Osteoblast (primary cell): ENCODE results near the gene FMN1. TPM values are rescaled to one million over a fixed set of nuclear protein-coding genes. Genes with fewer than 3 reads are reported as not detected.

Experiments
- DNase-seq: peaks from one replicate; pipeline ENCODE4 v3.0.0; 2011; ENCODE audit warnings: low spot score, mixed read lengths; ENCODE audit not compliant: insufficient read length; ENCODE audit errors: missing footprints
- H2AFZ ChIP-seq: 2 replicates; pipeline ENCODE4 v1.6.0; 2011; ENCODE audit warnings: mild to moderate bottlenecking, low read length
- H3K27ac ChIP-seq: 2 replicates; pipeline ENCODE4 v1.5.1; 2011; ENCODE audit warnings: mild to moderate bottlenecking, low read depth, low read length, moderate library complexity
- H3K27me3 ChIP-seq: 2 replicates; pipeline ENCODE4 v1.6.0; 2012; ENCODE audit warnings: mild to moderate bottlenecking, control low read depth, inconsistent platforms, low read length, moderate library complexity; ENCODE audit not compliant: insufficient read depth
- H3K36me3 ChIP-seq: 2 replicates; pipeline ENCODE4 v1.5.1; 2011; ENCODE audit warnings: mild to moderate bottlenecking, low read length, control low read depth, moderate library complexity; ENCODE audit not compliant: insufficient read depth
- H3K4me1 ChIP-seq: 2 replicates; pipeline ENCODE4 v1.5.1; 2011; ENCODE audit warnings: mild to moderate bottlenecking, low read length, control low read depth, moderate library complexity; ENCODE audit not compliant: insufficient read depth
- H3K4me2 ChIP-seq: 2 replicates; pipeline ENCODE4 v1.6.0; 2011; ENCODE audit warnings: mild to moderate bottlenecking, low read length; ENCODE audit not compliant: insufficient read depth
- H3K4me3 ChIP-seq: fragments of 200-600 bp; sonication (generic); 3 replicates; pipeline ENCODE4 v1.5.1; 2012; ENCODE audit warnings: mild to moderate bottlenecking, low read length, inconsistent platforms; ENCODE audit not compliant: insufficient read depth
- H3K79me2 ChIP-seq: 2 replicates; pipeline ENCODE4 v1.6.0; 2012; ENCODE audit warnings: mild to moderate bottlenecking, low read length, control low read depth, inconsistent platforms; ENCODE audit not compliant: insufficient read depth
- H3K9me3 ChIP-seq: 2 replicates; pipeline ENCODE4 v1.5.1; 2011; ENCODE audit warnings: low read depth, low read length, control low read depth
- H4K20me1 ChIP-seq: 2 replicates; pipeline ENCODE4 v1.6.0; 2012; ENCODE audit warnings: mild to moderate bottlenecking, low read length, control low read depth; ENCODE audit not compliant: insufficient read depth
- CTCF ChIP-seq: IDR thresholded peaks from 2 replicates; pipeline ENCODE4 v1.5.1; 2011; ENCODE audit warnings: mild to moderate bottlenecking, low read depth, low read length, moderate library complexity; ENCODE audit errors: extremely low read depth
- total RNA-seq: library from RNA; depleted of rRNA; stranded (reverse); fragments of >200 nt; gene quantifications from 2 replicates; pipeline ENCODE4 v1.2.3, GENCODE V29; 2012

The FMN1 gene
- total RNA-seq, 1 donor, result 9.0 TPM

GRCh38 chr15:32893421-32893820, 301.1 kb downstream of the FMN1 start:
- no peak overlapping the region for H3K4me3 ChIP-seq
- H4K20me1 ChIP-seq, result no peaks in the 10 kb centered on the region
- H2AFZ ChIP-seq, result no peak overlapping the region
- H3K4me2 ChIP-seq, result no peak overlapping the region
- no peaks in the 10 kb centered on the region for H3K4me1 ChIP-seq
- no peaks in the 10 kb centered on the region for H3K36me3 ChIP-seq
- peak; percentile 13 for DNase-seq
- H3K27ac ChIP-seq, result no peak overlapping the region
- TF ChIP-seq CTCF, result no peak
- no peaks in the 10 kb centered on the region for H3K79me2 ChIP-seq
- H3K9me3 ChIP-seq, result no peaks in the 10 kb centered on the region
- H3K27me3 ChIP-seq, result no peaks in the 10 kb centered on the region

- TF ChIP-seq CTCF, result no peak
- Histone ChIP-seq H3K4me1 (no peaks in the 10 kb centered on the region), H3K36me3 (no peaks in the 10 kb centered on the region), H3K79me2 (no peaks in the 10 kb centered on the region), H2AFZ (no peak overlapping the region), H4K20me1 (no peaks in the 10 kb centered on the region), H3K4me2 (no peak overlapping the region), H3K27me3 (no peaks in the 10 kb centered on the region), H3K27ac (no peak overlapping the region), H3K9me3 (no peaks in the 10 kb centered on the region), H3K4me3 (no peak overlapping the region)
- peak; percentile 4 for DNase-seq
Measured at GRCh38 chr15:32889214-32889613, 305.3 kb downstream of the FMN1 start.

- no peaks in the 10 kb centered on the region for H3K4me1 ChIP-seq
- H2AFZ ChIP-seq, result no peak overlapping the region
Measured at GRCh38 chr15:32888221-32888761, 306.2 kb downstream of the FMN1 start.

GRCh38 chr15:32887090-32887489, 307.4 kb downstream of the FMN1 start:
- Histone ChIP-seq H3K27ac (no peak overlapping the region), H3K4me2 (no peak overlapping the region), H3K79me2 (no peaks in the 10 kb centered on the region), H3K27me3 (no peaks in the 10 kb centered on the region), H2AFZ (no peak overlapping the region), H3K4me3 (no peak overlapping the region), H3K36me3 (no peaks in the 10 kb centered on the region), H4K20me1 (no peaks in the 10 kb centered on the region), H3K9me3 (no peaks in the 10 kb centered on the region), H3K4me1 (no peaks in the 10 kb centered on the region)
- DNase-seq, result no peak
- no peak for TF ChIP-seq CTCF

More at GRCh38 chr15:32888221-32888761, 306.2 kb downstream of the FMN1 start:
- Histone ChIP-seq H3K79me2 (no peaks in the 10 kb centered on the region), H4K20me1 (no peaks in the 10 kb centered on the region), H3K36me3 (no peaks in the 10 kb centered on the region), H3K27me3 (no peaks in the 10 kb centered on the region), H3K27ac (no peak overlapping the region), H3K4me2 (no peak overlapping the region), H3K4me3 (no peak overlapping the region), H3K9me3 (no peaks in the 10 kb centered on the region)
- no peak for DNase-seq
- TF ChIP-seq CTCF, result no peak
